Measurements from ENCODE around the gene TREML1. TPM values are rescaled to one million over a fixed set of nuclear protein-coding genes. Genes with fewer than 3 reads are reported as not detected.

TREML1 gene
- total RNA-seq, 1 donor = not detected

- no peak for DNase-seq (ENCODE audit: low read depth)
- no peak for TF ChIP-seq CTCF (IDR thresholded peaks at IDR 0.05; ENCODE audit: insufficient read depth, low read depth, low read length)
- H3K4me3 ChIP-seq (ENCODE audit: low read depth, low read length) = no peak overlapping the region
Measured at GRCh38 chr6:41100871-41101287, 53.3 kb downstream of the TREML1 start.

Other genes starting within 250 kb of the TREML1 start
- gene UNC5CL, start 115.1 kb downstream of the TREML1 start, total RNA-seq = under 0.01 TPM in 2 replicates
- gene TSPO2, start 111.9 kb downstream of the TREML1 start, total RNA-seq = not detected in 2 replicates
- gene APOBEC2, start 101.1 kb downstream of the TREML1 start, total RNA-seq = not detected in 2 replicates
- 3.2 and 4.7 TPM in 2 replicates for gene OARD1, start 82.0 kb downstream of the TREML1 start, total RNA-seq
- gene NFYA, start 81.4 kb downstream of the TREML1 start, total RNA-seq = 7.7 and 10.4 TPM in 2 replicates
- not detected in 2 replicates for gene TREM2, start 8.8 kb upstream of the TREML1 start, total RNA-seq
- not detected in 2 replicates for gene TREML2, start 46.8 kb upstream of the TREML1 start, total RNA-seq
- not detected in 2 replicates for gene TREML4, start 74.0 kb upstream of the TREML1 start, total RNA-seq
- not detected in 2 replicates for gene TREM1, start 132.3 kb upstream of the TREML1 start, total RNA-seq
- not detected in 2 replicates for gene NCR2, start 181.3 kb upstream of the TREML1 start, total RNA-seq